IMR-90 (cell line): ENCODE results near the gene GDPD2. TPM values are rescaled to one million over a fixed set of nuclear protein-coding genes. Genes with fewer than 3 reads are reported as not detected.

Source experiments
- ATAC-seq: fragments of 200-7000 bp; cut with Tn5 transposase; 2 replicates; pipeline ENCODE4 v1.9.1; 2020; ENCODE audit warnings: low read depth, mild to moderate bottlenecking, moderate library complexity
- BruUV-seq: library from RNA; stranded (reverse); fragments of 400-500 nt; replicated peaks from 2 replicates; lab custom pipeline; 2021; lab: Mats Ljungman, UMichigan
- CTCF ChIA-PET: fragments of 300-600 bp; formaldehyde crosslinking; extraction: SDS; loops from one replicate; lab custom pipeline; 2021; ENCODE audit warnings: antibody characterized with exemption; lab: Yijun Ruan, JAX
- POLR2A ChIA-PET: fragments of 300-600 bp; sonication (Branson Sonifier 250); formaldehyde crosslinking; loops from one replicate; lab custom pipeline; 2022; ENCODE audit warnings: antibody characterized with exemption; ENCODE audit not compliant: unreplicated experiment; lab: Charles Lee
- DNase-seq: peaks from one replicate; pipeline ENCODE4 v3.0.0; 2013
- H2AFZ ChIP-seq: replicated peaks from 2 replicates; pipeline ENCODE3; 2013; ENCODE audit warnings: low read length, mild to moderate bottlenecking; ENCODE audit not compliant: poor library complexity
- H2AK5ac ChIP-seq: 2 replicates; pipeline ENCODE4 v1.6.1; 2013; ENCODE audit warnings: low read depth, low read length, inconsistent platforms
- H2AK9ac ChIP-seq: replicated peaks from 2 replicates; pipeline ENCODE3; 2013; ENCODE audit warnings: mild to moderate bottlenecking, low read depth, low read length, moderate library complexity; ENCODE audit not compliant: poor library complexity
- H2BK120ac ChIP-seq: 2 replicates; pipeline ENCODE4 v1.6.1; 2013; ENCODE audit warnings: low read depth, low read length, inconsistent platforms
- H2BK15ac ChIP-seq: 3 replicates; pipeline ENCODE4 v1.6.1; 2013; ENCODE audit warnings: low read depth, low read length, inconsistent platforms
- H2BK20ac ChIP-seq: 2 replicates; pipeline ENCODE4 v1.6.1; 2013; ENCODE audit warnings: low read depth, mild to moderate bottlenecking, inconsistent platforms, low read length, moderate library complexity
- H2BK5ac ChIP-seq: 2 replicates; pipeline ENCODE4 v1.6.1; 2013; ENCODE audit warnings: mild to moderate bottlenecking, low read depth, low read length, inconsistent platforms; ENCODE audit not compliant: poor library complexity, severe bottlenecking
- H3K14ac ChIP-seq: replicated peaks from 2 replicates; pipeline ENCODE4 v1.6.1; 2013; ENCODE audit warnings: low read depth, low read length, inconsistent platforms
- H3K18ac ChIP-seq: 2 replicates; pipeline ENCODE4 v1.6.1; 2013; ENCODE audit warnings: low read depth, low read length, control low read depth
- H3K23ac ChIP-seq: 2 replicates; pipeline ENCODE4 v1.6.1; 2013; ENCODE audit warnings: low read depth, low read length, inconsistent platforms
- H3K27ac ChIP-seq: 2 replicates; pipeline ENCODE4 v1.5.1; 2013; ENCODE audit warnings: mild to moderate bottlenecking, control low read depth, low read length; ENCODE audit not compliant: insufficient read depth
- H3K27me3 ChIP-seq: 2 replicates; pipeline ENCODE4 v1.6.1; 2013; ENCODE audit warnings: low read length; ENCODE audit not compliant: control insufficient read depth, insufficient read depth
- H3K36me3 ChIP-seq: 2 replicates; pipeline ENCODE4 v1.6.1; 2013; ENCODE audit warnings: low read length, mixed read lengths; ENCODE audit not compliant: control insufficient read depth, insufficient read depth
- H3K4ac ChIP-seq: 2 replicates; pipeline ENCODE4 v1.6.1; 2013; ENCODE audit warnings: low read depth, low read length, inconsistent platforms
- H3K4me1 ChIP-seq: 2 replicates; pipeline ENCODE4 v1.6.1; 2013; ENCODE audit warnings: low read length, mixed read lengths; ENCODE audit not compliant: control insufficient read depth, insufficient read depth
- H3K4me2 ChIP-seq: 2 replicates; pipeline ENCODE4 v1.6.1; 2013; ENCODE audit warnings: low read depth, mild to moderate bottlenecking, control low read depth, low read length, moderate library complexity
- H3K4me3 ChIP-seq: 2 replicates; pipeline ENCODE4 v1.5.1; 2013; ENCODE audit warnings: low read depth, mild to moderate bottlenecking, control low read depth, low read length, moderate library complexity; ENCODE audit not compliant: insufficient read depth
- H3K56ac ChIP-seq: 2 replicates; pipeline ENCODE4 v1.6.1; 2013; ENCODE audit warnings: low read length, inconsistent platforms; ENCODE audit not compliant: insufficient read depth; ENCODE audit errors: extremely low read depth
- H3K79me1 ChIP-seq, 2 experiments: 2 replicates each; pipeline ENCODE4 v1.6.1; 2013; ENCODE audit warnings: low read length in 2 of 2, inconsistent platforms in 1 of 2, low read depth in 1 of 2
- H3K9ac ChIP-seq: 2 replicates; pipeline ENCODE4 v1.6.1; 2013; ENCODE audit warnings: low read depth, low read length, control low read depth
- H3K9me1 ChIP-seq: 2 replicates; pipeline ENCODE4 v1.6.1; 2013; ENCODE audit warnings: low read length, inconsistent platforms; ENCODE audit not compliant: insufficient read depth
- H3K9me3 ChIP-seq: 2 replicates; pipeline ENCODE4 v1.6.1; 2013; ENCODE audit warnings: low read length; ENCODE audit not compliant: control insufficient read depth, insufficient read depth
- H4K20me1 ChIP-seq: 2 replicates; pipeline ENCODE4 v1.6.1; 2013; ENCODE audit warnings: low read length, inconsistent platforms; ENCODE audit not compliant: insufficient read depth
- H4K5ac ChIP-seq: 2 replicates; pipeline ENCODE4 v1.6.1; 2013; ENCODE audit warnings: mild to moderate bottlenecking, low read depth, low read length, control low read depth
- H4K8ac ChIP-seq, 2 experiments: 2 replicates each; pipeline ENCODE4 v1.6.1; 2013; ENCODE audit warnings: low read depth in 2 of 2, low read length in 2 of 2, control low read depth in 1 of 2, inconsistent platforms in 1 of 2
- H4K91ac ChIP-seq: 2 replicates; pipeline ENCODE4 v1.6.1; 2013; ENCODE audit warnings: low read depth, low read length, inconsistent platforms; ENCODE audit not compliant: insufficient read depth
- BHLHE40 ChIP-seq: fragments of 150-350 bp; IDR thresholded peaks from 2 replicates; pipeline ENCODE4 v1.6.1; 2016; ENCODE audit warnings: mild to moderate bottlenecking, low read depth, low read length
- CEBPB ChIP-seq: IDR thresholded peaks from 2 replicates; pipeline ENCODE4 v1.6.1; 2012; ENCODE audit warnings: low read depth, low read length, improper control_type of control experiment
- CHD1 ChIP-seq: IDR thresholded peaks from 2 replicates; pipeline ENCODE4 v1.6.1; 2012; ENCODE audit warnings: low read depth, low read length, improper control_type of control experiment
- MAFK ChIP-seq: IDR thresholded peaks from 2 replicates; pipeline ENCODE4 v1.6.1; 2012; ENCODE audit warnings: low read depth, low read length, improper control_type of control experiment
- MAZ ChIP-seq: IDR thresholded peaks from 2 replicates; pipeline ENCODE4 v1.6.1; 2012; ENCODE audit warnings: low read depth, mild to moderate bottlenecking, low read length, improper control_type of control experiment, moderate library complexity, borderline replicate concordance
- MXI1 ChIP-seq: IDR thresholded peaks from 2 replicates; pipeline ENCODE4 v1.6.1; 2012; ENCODE audit warnings: low read depth, mild to moderate bottlenecking, low read length, moderate library complexity, borderline replicate concordance
- NFE2L2 ChIP-seq: fragments of 150-350 bp; IDR thresholded peaks from 2 replicates; pipeline ENCODE4 v1.6.1; 2016; ENCODE audit warnings: low read depth, mild to moderate bottlenecking, low read length
- POLR2A ChIP-seq: IDR thresholded peaks from 2 replicates; pipeline ENCODE4 v1.6.1; 2012; ENCODE audit warnings: mild to moderate bottlenecking, low read depth, low read length
- RCOR1 ChIP-seq: IDR thresholded peaks from 2 replicates; pipeline ENCODE4 v1.6.1; 2012; ENCODE audit warnings: mild to moderate bottlenecking, low read length, improper control_type of control experiment; ENCODE audit not compliant: insufficient replicate concordance
- WGBS, 2 experiments: methylation state at CpG; one replicate each; pipeline versions ENCODE4 v1.1.5 to v1.1.7; 2013; ENCODE audit warnings: missing lambda C conversion rate in 2 of 2; ENCODE audit not compliant: insufficient read length in 1 of 2; ENCODE audit errors: extremely low coverage in 2 of 2; 5-methylcytosine and 5-hydroxymethylcytosine counted together
- dilution Hi-C: fragments of 300-500 bp; cut with HindIII; formaldehyde crosslinking; loops from one replicate; pipeline ENCODE4 v1.14.3; 2018; ENCODE audit warnings: low sequenced_read_pairs; ENCODE audit not compliant: unreplicated experiment
- in situ Hi-C: fragments of 300-500 bp; cut with MboI; formaldehyde crosslinking; loops from 3 replicates; pipeline ENCODE4 v1.14.3; 2019; ENCODE audit warnings: low sequenced_read_pairs, inconsistent platforms, mixed read lengths
- intact Hi-C: fragments of 100-400 bp; cut with micrococcal nuclease; formaldehyde crosslinking; loops from 2 replicates; pipeline ENCODE4 v1.10.0; 2022
- polyA plus RNA-seq, 3 experiments: library from polyadenylated mRNA; depleted of rRNA; stranded (reverse); fragments of >200 nt; gene quantifications; 2 replicates each; pipeline ENCODE4 v1.2.3, GENCODE V29; 2012; ENCODE audit warnings: low replicate concordance in 1 of 3
- total RNA-seq: library from RNA; depleted of rRNA; stranded (reverse); fragments of >200 nt; gene quantifications from 2 replicates; pipeline ENCODE4 v1.2.3, GENCODE V29; 2012
- TF ChIP-seq, protein P1 (sequence below): fragments of 150-350 bp; IDR thresholded peaks from 2 replicates; pipeline ENCODE4 v1.6.1; 2017; ENCODE audit warnings: mild to moderate bottlenecking, antibody characterized with exemption, low read length, low read depth
- TF ChIP-seq, protein P2 (sequence below): conservative IDR thresholded peaks from 2 replicates; pipeline ENCODE4 v1.5.1; 2012; ENCODE audit warnings: mild to moderate bottlenecking, low read depth, low read length, improper control_type of control experiment
- TF ChIP-seq, protein P3 (sequence below): fragments of 150-350 bp; IDR thresholded peaks from 2 replicates; pipeline ENCODE4 v1.6.1; 2016; ENCODE audit warnings: low read depth, mild to moderate bottlenecking, low read length, moderate library complexity, borderline replicate concordance

GDPD2 gene
- total and polyA plus RNA-seq, 2 of the 4 experiments (the other 2 are of a cell fraction), result not detected

DNA sequence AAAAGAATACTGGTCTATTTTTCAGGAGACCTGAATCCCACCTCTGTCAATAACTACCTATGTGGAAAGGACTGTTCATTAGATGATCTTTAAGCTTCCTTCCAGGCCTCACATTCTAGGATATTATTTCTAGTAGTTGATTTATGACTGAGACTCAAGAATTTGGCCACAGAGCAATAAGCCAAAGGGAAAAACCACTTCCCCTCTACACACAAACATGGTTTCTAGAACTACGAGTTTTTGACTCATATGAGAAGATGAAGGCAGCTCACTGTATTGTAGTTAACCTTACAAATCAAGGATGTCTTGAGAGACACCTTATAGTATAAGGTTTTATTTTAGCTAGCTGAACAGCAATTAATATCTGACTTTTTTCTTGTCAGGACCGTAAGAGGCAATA, 36.9 kb upstream of the GDPD2 start:
- no peak overlapping the region for H3K4me3 ChIP-seq
- H3K79me1 ChIP-seq, result no peaks in the 10 kb centered on the region
- WGBS, 2 experiments, result no CpG with 5 or more reads among the region's 2 CpGs
- no peak overlapping the region for H2AK5ac ChIP-seq
- DNase-seq (peak; percentile 37), ATAC-seq (no peak)
- no peak overlapping the region for H2BK15ac ChIP-seq
- no peak overlapping the region for H3K4ac ChIP-seq
- intact Hi-C loops (no loop called here), dilution Hi-C loops (no loop called here), in situ Hi-C loops (no loop called here)
- no peak for TF ChIP-seq MXI1
- TF ChIP-seq RCOR1, result no peak
- TF ChIP-seq CEBPB, result no peak
- TF ChIP-seq NFE2L2, result no peak
- TF ChIP-seq, protein P1, sequence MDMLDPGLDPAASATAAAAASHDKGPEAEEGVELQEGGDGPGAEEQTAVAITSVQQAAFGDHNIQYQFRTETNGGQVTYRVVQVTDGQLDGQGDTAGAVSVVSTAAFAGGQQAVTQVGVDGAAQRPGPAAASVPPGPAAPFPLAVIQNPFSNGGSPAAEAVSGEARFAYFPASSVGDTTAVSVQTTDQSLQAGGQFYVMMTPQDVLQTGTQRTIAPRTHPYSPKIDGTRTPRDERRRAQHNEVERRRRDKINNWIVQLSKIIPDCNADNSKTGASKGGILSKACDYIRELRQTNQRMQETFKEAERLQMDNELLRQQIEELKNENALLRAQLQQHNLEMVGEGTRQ, result no peak
- TF ChIP-seq, protein P2, sequence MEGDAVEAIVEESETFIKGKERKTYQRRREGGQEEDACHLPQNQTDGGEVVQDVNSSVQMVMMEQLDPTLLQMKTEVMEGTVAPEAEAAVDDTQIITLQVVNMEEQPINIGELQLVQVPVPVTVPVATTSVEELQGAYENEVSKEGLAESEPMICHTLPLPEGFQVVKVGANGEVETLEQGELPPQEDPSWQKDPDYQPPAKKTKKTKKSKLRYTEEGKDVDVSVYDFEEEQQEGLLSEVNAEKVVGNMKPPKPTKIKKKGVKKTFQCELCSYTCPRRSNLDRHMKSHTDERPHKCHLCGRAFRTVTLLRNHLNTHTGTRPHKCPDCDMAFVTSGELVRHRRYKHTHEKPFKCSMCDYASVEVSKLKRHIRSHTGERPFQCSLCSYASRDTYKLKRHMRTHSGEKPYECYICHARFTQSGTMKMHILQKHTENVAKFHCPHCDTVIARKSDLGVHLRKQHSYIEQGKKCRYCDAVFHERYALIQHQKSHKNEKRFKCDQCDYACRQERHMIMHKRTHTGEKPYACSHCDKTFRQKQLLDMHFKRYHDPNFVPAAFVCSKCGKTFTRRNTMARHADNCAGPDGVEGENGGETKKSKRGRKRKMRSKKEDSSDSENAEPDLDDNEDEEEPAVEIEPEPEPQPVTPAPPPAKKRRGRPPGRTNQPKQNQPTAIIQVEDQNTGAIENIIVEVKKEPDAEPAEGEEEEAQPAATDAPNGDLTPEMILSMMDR, result no peak
- no peak for TF ChIP-seq MAZ
- no peak for TF ChIP-seq MAFK
- TF ChIP-seq, protein P3, sequence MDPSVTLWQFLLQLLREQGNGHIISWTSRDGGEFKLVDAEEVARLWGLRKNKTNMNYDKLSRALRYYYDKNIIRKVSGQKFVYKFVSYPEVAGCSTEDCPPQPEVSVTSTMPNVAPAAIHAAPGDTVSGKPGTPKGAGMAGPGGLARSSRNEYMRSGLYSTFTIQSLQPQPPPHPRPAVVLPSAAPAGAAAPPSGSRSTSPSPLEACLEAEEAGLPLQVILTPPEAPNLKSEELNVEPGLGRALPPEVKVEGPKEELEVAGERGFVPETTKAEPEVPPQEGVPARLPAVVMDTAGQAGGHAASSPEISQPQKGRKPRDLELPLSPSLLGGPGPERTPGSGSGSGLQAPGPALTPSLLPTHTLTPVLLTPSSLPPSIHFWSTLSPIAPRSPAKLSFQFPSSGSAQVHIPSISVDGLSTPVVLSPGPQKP, result no peak
- no peak for TF ChIP-seq CHD1
- no peak for TF ChIP-seq POLR2A
- no peak for TF ChIP-seq BHLHE40
- no peak overlapping the region for H2AFZ ChIP-seq
- no peak overlapping the region for H3K4me2 ChIP-seq
- no peaks in the 10 kb centered on the region for H3K9me3 ChIP-seq
- H3K27ac ChIP-seq, result no peak overlapping the region
- H4K20me1 ChIP-seq, result no peaks in the 10 kb centered on the region
- no peak overlapping the region for H3K56ac ChIP-seq
- no peak overlapping the region for H3K14ac ChIP-seq
- ChIA-PET POLR2A (no interaction called here), CTCF (no interaction called here)
- H2BK5ac ChIP-seq, result no peak overlapping the region
- H3K18ac ChIP-seq, result no peak overlapping the region
- H2AK9ac ChIP-seq, result no peak overlapping the region
- H2BK120ac ChIP-seq, result no peak overlapping the region
- H3K9me1 ChIP-seq, result no peaks in the 10 kb centered on the region
- H2BK20ac ChIP-seq, result no peak overlapping the region
- no peak overlapping the region for H4K8ac ChIP-seq
- H3K9ac ChIP-seq, result no peak overlapping the region
- no peaks in the 10 kb centered on the region for H3K27me3 ChIP-seq
- no peak overlapping the region for H4K5ac ChIP-seq
- no peak overlapping the region for H3K23ac ChIP-seq
- H3K4me1 ChIP-seq, result no peaks in the 10 kb centered on the region
- no TSS peak for BruUV-seq
- no peak overlapping the region for H4K91ac ChIP-seq
- H3K36me3 ChIP-seq, result no peaks in the 10 kb centered on the region
